ENCODE results near the gene SLC37A1.
"Not testable (repeated sequence)": the region's sequence is repeated elsewhere in the genome, so short reads cannot be mapped to it uniquely, and the experiment has no call there.

SLC37A1 gene

DNA sequence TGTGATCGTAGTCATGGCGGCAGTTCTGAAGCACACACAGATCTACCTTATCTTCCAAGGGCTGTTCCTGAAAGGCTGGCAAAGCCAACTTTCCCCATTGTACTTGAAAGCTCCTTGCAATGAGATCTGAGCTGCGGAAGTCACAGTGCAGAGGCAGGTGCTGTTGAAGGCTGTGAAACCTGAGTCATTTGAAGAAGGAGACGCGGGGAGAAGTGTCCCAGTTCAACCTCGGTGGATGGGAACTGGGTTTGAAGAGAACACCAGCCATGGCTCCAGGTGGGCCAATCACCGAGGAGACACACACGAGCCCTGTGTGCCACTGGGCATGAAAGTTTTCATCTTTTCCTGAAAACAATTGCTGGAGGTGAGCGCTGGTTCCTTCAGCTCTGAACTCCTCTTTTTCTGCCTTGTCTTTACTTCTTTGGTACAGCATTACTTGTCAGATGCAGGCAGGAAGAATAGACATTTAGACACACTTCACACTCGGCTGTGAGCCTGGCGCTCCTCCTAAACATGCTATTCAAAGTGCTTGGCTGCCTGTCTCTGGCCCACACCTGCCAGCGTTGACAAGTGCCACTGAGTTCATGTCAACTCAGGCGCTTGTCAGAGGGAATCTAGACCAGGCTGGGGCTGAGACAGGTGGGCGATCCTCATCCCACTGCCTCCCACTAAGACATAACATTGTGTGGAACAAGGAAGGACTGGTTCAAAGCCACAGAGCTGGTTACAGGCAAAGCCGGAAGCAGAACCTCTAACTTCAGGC is 114.1 kb downstream of the SLC37A1 start:
- Histone ChIP-seq H3K27ac (no peak overlapping the region), H3K4me3 (ENCODE audit: low read depth in 1 of 2, low read length in 1 of 2) (no peak overlapping the region), H3K36me3 (no peaks in the 10 kb centered on the region), H3K9me3 (no peaks in the 10 kb centered on the region), H3K27me3 (peaks cover 42% of the 10 kb centered on the region), H3K4me1 (ENCODE audit: control insufficient read depth in 1 of 2, insufficient read depth in 1 of 2, low read depth in 1 of 2, low read length in 1 of 2) (no peaks in the 10 kb centered on the region)
- TF ChIP-seq, protein P1, sequence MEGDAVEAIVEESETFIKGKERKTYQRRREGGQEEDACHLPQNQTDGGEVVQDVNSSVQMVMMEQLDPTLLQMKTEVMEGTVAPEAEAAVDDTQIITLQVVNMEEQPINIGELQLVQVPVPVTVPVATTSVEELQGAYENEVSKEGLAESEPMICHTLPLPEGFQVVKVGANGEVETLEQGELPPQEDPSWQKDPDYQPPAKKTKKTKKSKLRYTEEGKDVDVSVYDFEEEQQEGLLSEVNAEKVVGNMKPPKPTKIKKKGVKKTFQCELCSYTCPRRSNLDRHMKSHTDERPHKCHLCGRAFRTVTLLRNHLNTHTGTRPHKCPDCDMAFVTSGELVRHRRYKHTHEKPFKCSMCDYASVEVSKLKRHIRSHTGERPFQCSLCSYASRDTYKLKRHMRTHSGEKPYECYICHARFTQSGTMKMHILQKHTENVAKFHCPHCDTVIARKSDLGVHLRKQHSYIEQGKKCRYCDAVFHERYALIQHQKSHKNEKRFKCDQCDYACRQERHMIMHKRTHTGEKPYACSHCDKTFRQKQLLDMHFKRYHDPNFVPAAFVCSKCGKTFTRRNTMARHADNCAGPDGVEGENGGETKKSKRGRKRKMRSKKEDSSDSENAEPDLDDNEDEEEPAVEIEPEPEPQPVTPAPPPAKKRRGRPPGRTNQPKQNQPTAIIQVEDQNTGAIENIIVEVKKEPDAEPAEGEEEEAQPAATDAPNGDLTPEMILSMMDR (IDR thresholded peaks at IDR 0.05), result no peak

DNA sequence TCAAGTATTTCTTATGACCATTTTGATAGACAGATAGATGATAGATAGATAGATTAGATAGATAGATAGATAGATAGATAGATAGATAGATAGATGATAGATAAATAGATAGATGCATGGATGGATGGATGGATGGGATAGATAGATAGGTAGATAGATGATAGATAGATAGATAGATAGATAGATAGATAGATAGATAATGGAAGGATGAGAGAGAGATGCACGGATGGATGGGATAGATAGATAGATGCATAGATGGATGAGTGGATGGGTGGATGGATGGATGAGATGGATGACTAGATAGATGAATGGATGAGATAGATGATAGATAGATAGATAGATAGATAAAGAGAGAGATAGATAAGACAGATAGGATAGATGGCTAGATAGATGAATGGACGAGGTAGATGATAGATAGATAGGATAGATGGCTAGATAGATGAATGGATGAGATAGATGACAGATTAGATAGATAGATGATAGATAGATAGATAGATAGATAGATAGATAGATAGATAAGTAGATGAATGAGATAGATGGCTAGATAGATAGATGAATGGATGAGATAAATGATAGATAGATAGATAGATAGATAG is 114.9 kb downstream of the SLC37A1 start:
- H3K27ac ChIP-seq; H3K9me3 ChIP-seq; H3K4me3 ChIP-seq (ENCODE audit: low read depth in 1 of 2, low read length in 1 of 2); H3K36me3 ChIP-seq; H3K4me1 ChIP-seq (ENCODE audit: control insufficient read depth in 1 of 2, insufficient read depth in 1 of 2, low read depth in 1 of 2, low read length in 1 of 2): not testable (repeated sequence)
- H3K27me3 ChIP-seq, result peaks cover 40% of the 10 kb centered on the region

GRCh38 chr21:42629933-42630589 is 116.4 kb downstream of the SLC37A1 start:
- Histone ChIP-seq H3K27me3 (peaks cover 27% of the 10 kb centered on the region), H3K27ac (no peak overlapping the region), H3K9me3 (no peaks in the 10 kb centered on the region), H3K4me3 (ENCODE audit: low read depth in 1 of 2, low read length in 1 of 2) (no peak overlapping the region), H3K36me3 (no peaks in the 10 kb centered on the region), H3K4me1 (ENCODE audit: control insufficient read depth in 1 of 2, insufficient read depth in 1 of 2, low read depth in 1 of 2, low read length in 1 of 2) (no peaks in the 10 kb centered on the region)
- TF ChIP-seq, protein P1 (IDR thresholded peaks at IDR 0.05), result no peak

- TF ChIP-seq, protein P1 (IDR thresholded peaks at IDR 0.05), result no peak
- H3K27ac ChIP-seq, result no peak overlapping the region
- peaks cover 21% of the 10 kb centered on the region for H3K27me3 ChIP-seq
- H3K4me1 ChIP-seq (ENCODE audit: control insufficient read depth in 1 of 2, insufficient read depth in 1 of 2, low read depth in 1 of 2, low read length in 1 of 2), result no peaks in the 10 kb centered on the region
- H3K4me3 ChIP-seq (ENCODE audit: low read depth in 1 of 2, low read length in 1 of 2), result no peak overlapping the region
- no peaks in the 10 kb centered on the region for H3K36me3 ChIP-seq
- no peaks in the 10 kb centered on the region for H3K9me3 ChIP-seq
Observed at GRCh38 chr21:42630626-42631025, 117.0 kb downstream of the SLC37A1 start.
